ENCODE data around the gene VASH1. TPM values are rescaled to one million over a fixed set of nuclear protein-coding genes. Genes with fewer than 3 reads are reported as not detected.

The VASH1 gene
- total and polyA plus RNA-seq, 2 donors (not counting 1 experiment from before 2014, with no cell fraction given) = 2.5 to 4.5 TPM

GRCh38 chr14:76810953-76811400 lies 49.7 kb downstream of the VASH1 start:
- Histone ChIP-seq H2AFZ (ENCODE audit: low read length) (peak overlapping the region; percentile 77), H3K9me3 (ENCODE audit: control insufficient read depth, insufficient read depth, low read depth, low read length) (no peaks in the 10 kb centered on the region), H3K36me3 (ENCODE audit: control insufficient read depth, insufficient read depth, low read length) (peaks cover 3% of the 10 kb centered on the region), H3K27ac (ENCODE audit: insufficient read depth, low read length) (no peak overlapping the region), H3K79me2 (ENCODE audit: control insufficient read depth, insufficient read depth, low read length) (no peaks in the 10 kb centered on the region), H3K4me3 (replicated peaks in 1 of 4; ENCODE audit: control extremely low read depth in 1 of 4, insufficient read depth in 1 of 4, low read depth in 3 of 4, low read length in 4 of 4) (peak overlapping the region; percentile 23 to 85 (median 60)), H4K20me1 (ENCODE audit: control insufficient read depth, extremely low read depth, insufficient read depth, low read length) (no peaks in the 10 kb centered on the region), H3K9ac (ENCODE audit: insufficient read depth, low read length) (no peak overlapping the region), H3K27me3 (ENCODE audit: control insufficient read depth, insufficient read depth, low read length) (no peaks in the 10 kb centered on the region), H3K4me2 (ENCODE audit: extremely low read depth, insufficient read depth, low read length) (peak overlapping the region; percentile 90), H3K4me1 (ENCODE audit: control insufficient read depth, extremely low read depth, insufficient read depth, low read length) (no peaks in the 10 kb centered on the region)
- TF ChIP-seq EZH2 (IDR thresholded peaks at IDR 0.05; ENCODE audit: low read length, missing control alignments) (no peak), CTCF (conservative IDR thresholded peaks at IDR 0.05 in 1 of 2, IDR thresholded peaks at IDR 0.05 in 1 of 2; ENCODE audit: low read depth in 1 of 2, low read length in 2 of 2) (peak; percentile 65 to 70)
- peak; percentile 27 to 59 for DNase-seq (ENCODE audit: low read depth in 2 of 2)

DNA sequence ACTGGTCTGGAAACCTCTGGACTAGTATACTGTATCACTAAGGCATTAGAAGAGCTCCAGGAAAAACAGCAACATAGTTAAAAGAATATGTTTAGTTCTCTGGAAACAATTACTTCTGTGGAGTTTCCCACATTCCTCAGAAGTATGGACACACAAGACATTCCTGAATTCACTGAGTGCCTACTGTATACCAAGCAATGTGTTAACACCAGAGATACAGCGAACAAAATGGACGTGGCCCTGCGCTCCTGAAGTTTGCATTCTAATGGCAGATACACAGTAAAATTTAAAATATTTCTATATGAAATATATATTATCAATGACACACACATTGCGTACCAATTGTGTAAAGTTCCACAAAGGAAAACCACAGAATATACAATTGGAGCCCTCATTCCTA lies 50.3 kb downstream of the VASH1 start:
- TF ChIP-seq EZH2 (IDR thresholded peaks at IDR 0.05; ENCODE audit: low read length, missing control alignments) = no peak
- TF ChIP-seq CTCF (conservative IDR thresholded peaks at IDR 0.05 in 1 of 2, IDR thresholded peaks at IDR 0.05 in 1 of 2; ENCODE audit: low read depth in 1 of 2, low read length in 2 of 2) = no peak
- Histone ChIP-seq H3K4me3 (replicated peaks in 1 of 4; ENCODE audit: control extremely low read depth in 1 of 4, insufficient read depth in 1 of 4, low read depth in 3 of 4, low read length in 4 of 4) (peak overlapping the region in 2 of 4 experiments; percentile 67 to 85), H3K79me2 (ENCODE audit: control insufficient read depth, insufficient read depth, low read length) (no peaks in the 10 kb centered on the region), H3K4me2 (ENCODE audit: extremely low read depth, insufficient read depth, low read length) (peak overlapping the region; percentile 90), H3K9me3 (ENCODE audit: control insufficient read depth, insufficient read depth, low read depth, low read length) (no peaks in the 10 kb centered on the region), H2AFZ (ENCODE audit: low read length) (no peak overlapping the region), H3K27ac (ENCODE audit: insufficient read depth, low read length) (no peak overlapping the region), H4K20me1 (ENCODE audit: control insufficient read depth, extremely low read depth, insufficient read depth, low read length) (no peaks in the 10 kb centered on the region), H3K4me1 (ENCODE audit: control insufficient read depth, extremely low read depth, insufficient read depth, low read length) (no peaks in the 10 kb centered on the region), H3K9ac (ENCODE audit: insufficient read depth, low read length) (no peak overlapping the region), H3K36me3 (ENCODE audit: control insufficient read depth, insufficient read depth, low read length) (peaks cover 3% of the 10 kb centered on the region), H3K27me3 (ENCODE audit: control insufficient read depth, insufficient read depth, low read length) (peaks cover 2% of the 10 kb centered on the region)
- DNase-seq (ENCODE audit: low read depth in 2 of 2) = peak in 1 of 2 donors; percentile 51

DNA sequence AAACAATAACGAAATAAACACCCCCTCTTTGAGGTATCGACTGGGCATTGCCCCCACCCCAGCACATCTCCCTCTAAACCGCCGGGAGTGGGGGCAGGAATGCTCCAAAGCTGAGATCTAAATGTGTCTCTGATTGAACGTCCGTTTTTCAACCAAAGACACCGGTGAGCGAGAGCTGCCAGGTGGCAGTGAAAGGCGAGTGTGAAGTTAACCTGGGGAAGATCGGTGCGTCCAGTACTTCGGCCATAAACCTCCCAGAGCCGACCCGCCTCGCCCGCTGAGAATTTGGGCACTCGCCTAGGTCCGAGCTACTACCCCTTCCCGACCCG lies 50.8 kb downstream of the VASH1 start:
- TF ChIP-seq CTCF (conservative IDR thresholded peaks at IDR 0.05 in 1 of 2, IDR thresholded peaks at IDR 0.05 in 1 of 2; ENCODE audit: low read depth in 1 of 2, low read length in 2 of 2) (no peak), EZH2 (IDR thresholded peaks at IDR 0.05; ENCODE audit: low read length, missing control alignments) (no peak)
- H3K36me3 ChIP-seq (ENCODE audit: control insufficient read depth, insufficient read depth, low read length) = peaks cover 1% of the 10 kb centered on the region
- peak overlapping the region; percentile 62 for H3K9ac ChIP-seq (ENCODE audit: insufficient read depth, low read length)
- H2AFZ ChIP-seq (ENCODE audit: low read length) = peak overlapping the region; percentile 58
- H4K20me1 ChIP-seq (ENCODE audit: control insufficient read depth, extremely low read depth, insufficient read depth, low read length) = no peaks in the 10 kb centered on the region
- H3K9me3 ChIP-seq (ENCODE audit: control insufficient read depth, insufficient read depth, low read depth, low read length) = no peaks in the 10 kb centered on the region
- DNase-seq (ENCODE audit: low read depth in 2 of 2) = no peak
- peak overlapping the region; percentile 67 to 85 (median 76) for H3K4me3 ChIP-seq (replicated peaks in 1 of 4; ENCODE audit: control extremely low read depth in 1 of 4, insufficient read depth in 1 of 4, low read depth in 3 of 4, low read length in 4 of 4)
- H3K27me3 ChIP-seq (ENCODE audit: control insufficient read depth, insufficient read depth, low read length) = peaks cover 4% of the 10 kb centered on the region
- H3K4me2 ChIP-seq (ENCODE audit: extremely low read depth, insufficient read depth, low read length) = peak overlapping the region; percentile 90
- no peaks in the 10 kb centered on the region for H3K79me2 ChIP-seq (ENCODE audit: control insufficient read depth, insufficient read depth, low read length)
- peak overlapping the region; percentile 45 for H3K27ac ChIP-seq (ENCODE audit: insufficient read depth, low read length)
- no peaks in the 10 kb centered on the region for H3K4me1 ChIP-seq (ENCODE audit: control insufficient read depth, extremely low read depth, insufficient read depth, low read length)
